GM15510 (cell line): ENCODE data around the gene ADGRA1.

Source experiments
- POLR2A ChIP-seq: IDR thresholded peaks from 3 replicates; pipeline ENCODE4 v1.6.1; 2011; ENCODE audit warnings: borderline replicate concordance; ENCODE audit not compliant: insufficient read length; ENCODE audit errors: extremely low read depth

ADGRA1 gene

GRCh38 chr10:133144771-133145170 is 57.0 kb downstream of the ADGRA1 start:
- no peak for TF ChIP-seq POLR2A

GRCh38 chr10:133150226-133150625 is 62.5 kb downstream of the ADGRA1 start:
- no peak for TF ChIP-seq POLR2A

- TF ChIP-seq POLR2A, result no peak
Observed at GRCh38 chr10:133150656-133151055, 62.9 kb downstream of the ADGRA1 start.

- no peak for TF ChIP-seq POLR2A
Observed at GRCh38 chr10:133151543-133151972, 63.8 kb downstream of the ADGRA1 start.

GRCh38 chr10:133154411-133154810 is 66.7 kb downstream of the ADGRA1 start:
- no peak for TF ChIP-seq POLR2A

GRCh38 chr10:133154996-133155778 is 67.5 kb downstream of the ADGRA1 start:
- TF ChIP-seq POLR2A, result no peak

GRCh38 chr10:133156674-133157579 is 69.2 kb downstream of the ADGRA1 start:
- no peak for TF ChIP-seq POLR2A

GRCh38 chr10:133157662-133158436 is 70.1 kb downstream of the ADGRA1 start:
- TF ChIP-seq POLR2A, result no peak

- no peak for TF ChIP-seq POLR2A
Observed at GRCh38 chr10:133158437-133158755, 70.7 kb downstream of the ADGRA1 start.

- no peak for TF ChIP-seq POLR2A
Observed at GRCh38 chr10:133158756-133159610, 71.3 kb downstream of the ADGRA1 start.

- TF ChIP-seq POLR2A, result no peak
Observed at GRCh38 chr10:133159611-133159949, 71.9 kb downstream of the ADGRA1 start.

GRCh38 chr10:133159950-133160825 is 72.5 kb downstream of the ADGRA1 start, which contains the start of gene KNDC1:
Gene KNDC1 (plus strand): TSS chr10:133160219. CDS start chr10:133160468, 249 bp downstream.
- TF ChIP-seq POLR2A, result no peak

- no peak for TF ChIP-seq POLR2A
Observed at GRCh38 chr10:133160826-133161471, 73.2 kb downstream of the ADGRA1 start.

GRCh38 chr10:133161486-133162109 is 73.9 kb downstream of the ADGRA1 start:
- TF ChIP-seq POLR2A, result no peak
